Fibroblast of skin of left quadriceps (primary cell): ENCODE measurements around the gene MESP1.

Experiments used
- DNase-seq, 2 experiments: peaks; one replicate each; pipeline ENCODE4 v3.0.0-alpha.2; 2013; ENCODE audit warnings: low read depth in 2 of 2

Gene MESP1

GRCh38 chr15:89758283-89758682, 7.2 kb upstream of the MESP1 start:
- DNase-seq, result no peak

GRCh38 chr15:89756897-89757296, 5.8 kb upstream of the MESP1 start:
- DNase-seq, result no peak

GRCh38 chr15:89755701-89756100, 4.7 kb upstream of the MESP1 start:
- no peak for DNase-seq

GRCh38 chr15:89754361-89755154, 3.5 kb upstream of the MESP1 start:
- DNase-seq, result no peak

- DNase-seq, result no peak
These were observed 2.8 kb upstream of the MESP1 start for GRCh38 chr15:89753855-89754254.

GRCh38 chr15:89751748-89752147, 699 bp upstream of the MESP1 start:
- DNase-seq, result no peak

GRCh38 chr15:89749951-89750559, 994 bp downstream of the MESP1 start:
- no peak for DNase-seq

GRCh38 chr15:89749526-89749925, 1.5 kb downstream of the MESP1 start:
- no peak for DNase-seq

GRCh38 chr15:89749054-89749453, 2.0 kb downstream of the MESP1 start:
- no peak for DNase-seq

GRCh38 chr15:89747708-89748682, 3.1 kb downstream of the MESP1 start:
- no peak for DNase-seq

GRCh38 chr15:89746386-89746780, 4.7 kb downstream of the MESP1 start:
- no peak for DNase-seq

- DNase-seq, result no peak
These were observed 5.3 kb downstream of the MESP1 start for GRCh38 chr15:89745768-89746167.

GRCh38 chr15:89745131-89745530, 5.9 kb downstream of the MESP1 start:
- no peak for DNase-seq

- DNase-seq, result no peak
These were observed 7.5 kb downstream of the MESP1 start for GRCh38 chr15:89743594-89743993.

GRCh38 chr15:89743011-89743410, 8.0 kb downstream of the MESP1 start:
- DNase-seq, result no peak

GRCh38 chr15:89740137-89740536, 10.9 kb downstream of the MESP1 start:
- peak; percentile 43 to 48 for DNase-seq

- no peak for DNase-seq
These were observed 15.3 kb downstream of the MESP1 start for GRCh38 chr15:89735773-89736172.

- no peak for DNase-seq
These were observed 18.4 kb downstream of the MESP1 start for GRCh38 chr15:89732451-89733172.

GRCh38 chr15:89731275-89731674, 19.8 kb downstream of the MESP1 start:
- no peak for DNase-seq

GRCh38 chr15:89728254-89728653, 22.8 kb downstream of the MESP1 start:
- no peak for DNase-seq

GRCh38 chr15:89725064-89725463, 26.0 kb downstream of the MESP1 start:
- DNase-seq, result no peak

- no peak for DNase-seq
These were observed 26.4 kb downstream of the MESP1 start for GRCh38 chr15:89724621-89725020.
